Inferior parietal cortex (tissue), 1 donor: ENCODE data around the gene RPS21.
"Not testable (repeated sequence)": the region's sequence is repeated elsewhere in the genome, so short reads cannot be mapped to it uniquely, and the experiment has no call there.

Source experiments
- DNase-seq: peaks from one replicate; pipeline ENCODE4 v3.0.0-alpha.2; 2016; ENCODE audit errors: extremely low spot score

The RPS21 gene

DNA sequence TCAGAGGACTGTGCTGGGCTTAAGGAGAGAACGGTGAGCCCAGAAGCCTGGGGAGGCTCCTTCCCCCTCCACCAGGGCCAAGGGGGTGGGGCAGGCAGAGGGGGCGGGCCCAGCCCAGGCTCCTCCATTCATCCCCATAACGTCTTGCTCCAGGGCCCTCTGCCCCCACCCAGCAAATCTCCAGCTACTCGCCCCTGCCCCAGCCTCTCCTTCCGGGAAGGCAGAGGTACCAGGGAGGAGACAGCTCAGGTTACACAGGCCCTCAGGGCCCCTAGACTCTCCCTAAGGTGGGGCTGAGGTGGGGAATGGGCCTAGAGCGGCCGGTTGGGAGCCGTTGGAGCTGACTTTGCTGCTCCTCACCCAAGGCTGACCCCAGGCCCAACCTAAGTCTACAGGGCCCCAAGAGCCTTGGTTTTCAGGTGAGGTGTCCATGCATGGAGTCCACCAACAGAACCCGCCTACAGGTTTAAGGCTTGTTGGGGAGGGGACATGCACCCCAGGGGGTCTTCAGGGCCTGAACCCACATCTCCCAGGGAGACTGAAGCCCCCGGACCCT is 21.0 kb upstream of the RPS21 start:
- no peak for DNase-seq

- no peak for DNase-seq
Measured at GRCh38 chr20:62366370-62367135, 20.4 kb upstream of the RPS21 start.

DNA sequence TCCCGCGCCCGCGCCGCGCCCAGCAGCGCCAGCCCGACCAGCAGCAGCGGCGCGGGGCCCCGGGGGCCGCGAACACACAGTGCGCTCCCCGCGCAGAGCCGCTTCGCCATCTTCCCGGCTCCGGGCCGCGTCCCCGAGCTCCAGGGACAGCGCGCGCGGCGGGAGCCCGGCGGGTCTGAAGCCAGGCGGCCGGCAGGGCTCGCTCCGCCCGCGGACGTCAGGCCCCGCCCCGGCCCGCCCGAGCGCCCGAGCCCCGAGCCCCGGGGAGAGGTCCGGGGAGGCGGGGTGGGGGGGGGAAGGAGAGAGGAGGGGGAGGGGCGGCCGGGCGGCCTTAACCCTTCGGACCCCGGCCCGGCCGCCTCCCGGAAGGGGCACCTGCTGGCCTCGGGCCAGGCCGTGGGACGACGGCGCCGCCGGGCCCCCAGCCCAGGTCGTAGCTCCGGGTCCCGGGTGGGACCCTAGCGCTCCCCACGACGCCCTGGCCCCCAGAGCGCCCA is 19.7 kb upstream of the RPS21 start, which contains the start of gene LAMA5:
Gene LAMA5, minus strand, starts transcription at position 177 of the 497 bp plus-strand sequence. Its CDS starts 67 bp downstream, at position 110.
- no peak for DNase-seq

GRCh38 chr20:62367633-62368391 is 19.1 kb upstream of the RPS21 start:
- DNase-seq, result no peak

GRCh38 chr20:62368392-62368975 is 18.4 kb upstream of the RPS21 start:
- DNase-seq, result no peak

DNA sequence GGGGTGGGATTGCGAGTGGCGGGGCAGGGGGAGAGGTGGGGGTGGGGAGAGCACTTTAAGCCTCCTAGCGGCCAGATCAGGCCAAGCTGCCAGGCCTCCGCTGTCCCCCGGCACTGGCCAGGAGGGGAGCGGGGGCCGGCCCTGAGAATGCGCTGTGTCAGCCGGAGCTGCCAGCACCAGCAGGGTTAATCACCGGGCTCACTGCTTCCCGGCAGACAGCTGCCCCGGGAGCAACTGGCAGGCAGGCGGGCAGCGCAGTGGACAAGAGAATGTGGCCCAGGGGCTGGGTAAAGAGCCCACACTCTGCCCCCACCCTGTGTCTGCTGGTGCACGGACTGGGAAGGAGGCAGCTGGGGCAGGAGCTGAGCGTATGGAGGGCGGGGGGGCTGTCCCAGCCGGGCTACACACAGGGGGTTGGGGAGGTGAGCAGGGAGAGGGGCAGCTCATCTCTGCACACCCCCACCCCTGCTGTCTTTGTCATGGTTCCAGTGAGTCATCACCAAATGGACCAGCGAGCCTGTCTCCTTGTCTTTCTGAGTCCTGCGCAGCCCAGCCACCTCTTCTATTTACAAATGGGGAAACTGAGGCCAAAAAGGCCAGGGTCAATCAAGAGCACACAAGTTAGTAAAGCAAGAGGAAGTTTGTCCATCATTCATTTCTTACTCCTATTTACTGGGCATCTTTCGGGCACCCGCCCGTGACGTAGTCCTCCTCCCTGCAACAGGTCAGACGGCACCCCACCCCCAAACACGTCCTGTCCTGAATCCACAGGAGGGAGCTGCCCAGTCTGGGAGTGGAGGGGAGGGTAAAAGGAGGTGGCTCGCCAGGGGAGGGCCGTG is 17.7 kb upstream of the RPS21 start:
- DNase-seq, result no peak

DNA sequence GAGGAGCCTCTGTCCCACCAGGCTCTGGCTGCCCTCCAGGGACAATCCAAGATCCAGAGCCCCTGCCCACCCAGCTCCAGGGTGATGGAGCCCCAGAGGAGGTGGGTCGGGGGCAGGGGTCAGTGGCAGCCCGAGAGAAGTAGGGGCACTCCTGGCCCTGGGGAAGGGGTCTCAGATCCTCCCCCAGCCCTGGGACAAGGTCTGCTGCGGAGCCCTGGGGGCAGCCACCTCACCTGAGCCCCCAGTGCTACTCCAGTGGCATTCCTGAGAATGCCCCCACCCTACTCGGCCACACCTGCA is 17.1 kb upstream of the RPS21 start:
- DNase-seq, result no peak

DNA sequence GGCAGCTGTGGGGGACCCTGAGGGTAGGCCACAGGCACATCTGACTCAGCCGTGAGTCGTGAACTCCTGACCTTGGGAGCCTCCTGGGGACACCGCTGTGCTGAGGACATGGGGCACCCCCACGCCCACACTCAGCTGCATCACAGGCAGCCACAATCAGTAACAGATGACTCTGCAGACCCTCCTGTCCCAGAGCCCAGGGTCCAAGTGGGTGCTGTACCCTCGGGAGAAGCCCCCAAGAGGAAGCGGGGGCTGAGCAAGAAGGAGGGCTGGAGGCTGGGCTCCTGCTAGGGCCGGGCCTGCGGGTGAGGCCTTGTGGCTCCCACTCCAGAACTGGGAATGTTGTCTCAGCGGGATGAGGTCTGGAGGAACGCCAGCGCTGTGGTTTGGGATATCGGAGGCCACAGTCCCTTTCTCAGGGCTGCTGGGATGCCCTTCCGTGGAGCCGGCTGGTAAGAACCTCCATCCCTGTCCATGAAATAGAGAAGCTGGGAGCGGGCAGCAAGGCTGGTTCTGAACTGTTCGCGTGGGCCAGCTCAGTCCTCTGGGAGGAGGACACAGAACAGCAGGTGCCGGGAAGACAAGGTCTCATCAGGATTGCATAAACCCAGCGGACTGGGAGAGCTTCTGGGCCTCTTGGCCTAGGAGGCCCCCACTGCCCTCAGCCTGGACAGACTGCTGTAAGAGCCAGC is 16.6 kb upstream of the RPS21 start:
- DNase-seq, result no peak

DNA sequence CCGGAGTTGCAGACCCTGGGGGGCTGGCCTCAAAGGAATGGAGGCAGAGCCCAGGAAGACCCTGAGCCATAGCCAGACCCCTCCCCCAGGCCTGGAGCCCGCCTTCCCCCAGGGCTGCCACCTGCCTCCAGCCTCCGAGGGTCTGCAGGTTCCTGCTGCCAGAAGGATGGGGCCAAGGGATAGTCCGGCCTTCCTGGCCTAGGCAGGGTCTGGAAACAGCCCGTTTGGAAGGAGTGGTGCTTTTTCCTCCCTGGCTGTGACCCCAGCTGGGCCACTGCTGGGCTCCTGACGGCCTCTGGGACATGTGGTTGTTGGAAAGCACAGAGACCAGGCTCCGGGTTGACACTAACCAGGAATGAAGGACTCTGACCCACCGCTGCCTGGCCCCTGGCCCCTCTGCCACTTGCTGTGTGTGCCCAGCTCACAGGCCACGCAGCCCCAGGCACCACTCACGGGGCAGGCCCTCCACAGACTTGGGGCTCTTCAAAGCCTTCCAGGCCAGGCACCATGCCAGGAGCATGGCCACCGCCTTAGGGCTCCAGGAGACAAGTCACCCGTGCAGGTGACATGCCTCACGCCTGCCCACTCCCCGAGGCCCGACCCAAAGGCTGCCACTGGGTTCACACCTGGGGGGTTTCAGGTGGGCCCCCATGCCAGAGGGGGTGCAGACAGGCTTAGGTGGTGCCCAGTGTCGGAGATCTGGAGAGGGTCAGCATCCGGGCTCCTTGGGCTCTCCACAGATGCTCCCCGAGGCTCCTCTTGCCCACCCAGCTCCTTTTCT is 15.9 kb upstream of the RPS21 start:
- no peak for DNase-seq

DNA sequence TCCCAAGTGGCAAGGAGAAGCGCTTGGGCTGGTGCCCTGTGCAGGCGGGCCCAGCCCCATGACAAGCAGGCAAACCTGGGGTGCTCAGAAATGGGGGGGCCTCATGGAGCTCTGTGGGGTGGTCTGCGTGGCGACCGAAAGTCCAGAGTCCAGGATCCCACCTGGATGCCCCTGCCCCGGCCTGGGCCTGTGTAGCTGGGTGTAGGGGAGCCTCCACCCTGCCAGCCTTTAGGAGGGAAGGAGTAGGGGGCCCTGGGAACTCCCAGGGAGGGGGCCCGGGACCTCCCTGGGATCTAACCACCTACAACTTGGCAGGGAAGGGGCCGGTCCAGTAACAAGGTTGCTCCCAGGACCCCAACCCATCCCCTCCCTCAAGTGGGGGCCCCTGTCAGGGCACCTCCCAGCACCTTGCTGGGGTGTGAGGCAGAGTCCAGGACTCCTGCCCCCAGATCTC is 15.3 kb upstream of the RPS21 start:
- DNase-seq, result no peak

DNA sequence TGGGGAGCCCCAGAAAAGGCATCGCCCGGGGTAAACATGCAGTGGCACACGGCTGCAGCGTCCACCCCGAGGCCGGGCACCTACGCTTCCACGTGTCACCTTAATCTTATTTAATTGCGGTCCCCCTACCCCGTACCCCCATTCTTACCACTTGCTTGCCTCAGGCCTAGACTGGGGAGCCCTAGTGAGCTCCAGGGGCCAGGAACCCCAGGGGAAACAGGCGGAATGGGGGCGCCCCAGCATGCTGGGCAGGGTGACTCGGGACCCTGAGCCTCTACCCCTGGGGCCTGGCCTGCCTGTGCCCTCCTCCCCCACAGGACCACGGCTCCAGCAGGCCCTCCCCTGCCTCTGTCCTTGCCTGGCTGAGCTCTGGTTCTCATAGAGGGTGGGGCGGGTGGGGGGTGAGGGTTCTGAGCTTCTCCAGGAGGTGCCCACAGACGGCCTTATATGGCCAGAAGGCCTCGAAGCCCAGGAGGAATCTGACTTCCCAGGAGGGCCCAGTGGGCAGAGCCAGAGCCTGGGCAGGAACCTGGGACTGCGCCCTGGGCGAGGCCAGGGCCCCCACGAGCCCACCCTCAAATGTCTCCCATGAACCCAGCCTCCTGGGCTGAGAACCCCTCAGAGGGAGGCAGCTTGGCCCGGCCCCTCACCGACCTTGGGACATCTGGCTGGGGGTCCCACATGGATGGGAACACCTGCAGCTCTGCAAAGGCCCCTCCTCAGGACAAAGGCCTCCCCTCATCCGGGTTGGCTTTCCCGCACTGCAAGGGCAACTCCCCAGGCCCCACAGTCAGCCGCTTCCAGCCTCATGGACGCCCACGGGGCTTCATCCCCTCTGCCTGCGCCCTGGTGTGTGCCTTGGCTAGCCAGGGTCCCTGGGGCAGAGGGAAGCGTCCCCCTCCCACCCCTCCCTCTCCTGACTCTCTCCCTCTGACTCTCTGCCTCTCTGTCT is 14.6 kb upstream of the RPS21 start:
- DNase-seq, result no peak

DNA sequence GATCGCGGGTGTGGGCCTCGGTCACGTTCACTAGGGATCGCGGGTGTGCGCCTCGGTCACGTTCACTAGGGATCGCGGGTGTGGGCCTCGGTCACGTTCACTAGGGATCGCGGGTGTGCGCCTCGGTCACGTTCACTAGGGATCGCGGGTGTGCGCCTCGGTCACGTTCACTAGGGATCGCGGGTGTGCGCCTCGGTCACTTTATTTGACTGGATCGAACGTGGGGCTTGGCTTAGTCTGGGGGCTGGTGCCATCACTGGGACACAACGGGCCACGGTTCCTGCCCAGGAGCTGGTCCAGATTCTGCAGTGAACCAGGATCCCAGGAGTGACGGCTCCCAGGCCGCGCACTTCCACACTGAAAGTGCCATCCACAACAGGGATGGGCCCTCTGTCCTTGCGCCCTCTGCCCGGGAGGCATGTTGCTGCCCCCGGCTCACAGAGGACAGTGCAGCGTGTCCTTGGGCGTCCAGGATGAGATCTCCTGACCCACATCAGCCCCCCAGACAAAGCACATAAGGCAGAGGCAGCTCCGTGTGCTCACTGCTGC is 13.2 kb upstream of the RPS21 start:
- DNase-seq, result not testable (repeated sequence)

DNA sequence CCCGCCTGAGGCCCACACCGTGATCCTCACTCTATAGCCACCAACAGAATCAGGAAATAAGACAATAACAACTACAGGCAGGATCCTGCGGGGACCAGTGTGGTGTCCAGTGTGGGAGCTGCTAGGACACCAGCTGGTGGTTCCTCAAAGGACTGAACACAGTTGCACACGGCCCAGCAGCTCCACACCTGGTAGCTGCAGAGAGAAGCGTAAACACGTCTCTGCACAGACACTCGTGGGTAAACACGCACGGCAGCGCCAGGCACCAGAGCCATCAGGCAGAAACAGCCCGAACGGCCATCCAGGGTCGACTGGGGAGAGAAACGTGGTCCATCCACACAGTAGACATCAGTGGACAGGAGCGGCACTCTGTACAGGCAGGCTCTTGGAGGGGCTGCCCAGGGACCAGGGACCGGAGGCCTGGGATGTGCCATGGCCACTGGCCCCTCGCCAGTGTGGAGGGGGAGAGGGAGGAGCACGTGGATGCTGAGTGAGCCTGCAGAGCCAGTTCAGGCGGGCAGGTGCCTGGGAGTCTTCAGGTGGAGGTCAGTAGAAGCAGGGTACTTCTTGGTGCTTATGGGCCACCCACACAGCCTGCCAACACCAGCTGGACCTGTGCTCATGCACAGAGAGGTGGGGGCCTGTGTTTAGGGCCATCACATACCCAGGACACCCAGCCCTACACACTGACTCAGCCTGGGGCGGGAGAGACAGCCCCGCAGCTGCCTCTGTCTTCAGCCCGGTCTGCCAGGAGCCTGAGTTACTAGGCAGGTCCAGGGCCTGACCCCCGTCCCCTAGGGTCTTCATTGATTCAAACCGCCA is 12.4 kb upstream of the RPS21 start:
- no peak for DNase-seq

GRCh38 chr20:62376112-62377063 is 10.5 kb upstream of the RPS21 start:
- DNase-seq, result no peak

DNA sequence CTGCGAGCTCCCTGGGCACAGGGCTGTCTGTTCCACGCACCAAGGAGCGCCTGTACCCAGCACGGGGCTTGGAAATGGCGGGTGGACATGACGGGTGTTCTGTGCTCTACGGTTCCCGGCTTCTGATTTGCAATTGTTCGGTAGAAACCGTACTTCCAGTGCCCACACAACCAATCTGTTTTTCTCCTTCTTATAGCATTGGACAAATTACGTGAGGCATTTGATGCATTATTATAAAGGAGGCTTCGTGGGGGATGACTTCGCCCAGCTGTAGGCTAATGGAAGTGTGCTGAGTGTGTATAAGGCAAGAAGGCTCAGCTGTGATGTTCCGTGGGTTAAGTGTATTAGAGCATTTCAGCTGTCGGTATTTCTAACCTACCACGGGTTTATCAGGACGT is 9.8 kb upstream of the RPS21 start:
- DNase-seq, result no peak

DNA sequence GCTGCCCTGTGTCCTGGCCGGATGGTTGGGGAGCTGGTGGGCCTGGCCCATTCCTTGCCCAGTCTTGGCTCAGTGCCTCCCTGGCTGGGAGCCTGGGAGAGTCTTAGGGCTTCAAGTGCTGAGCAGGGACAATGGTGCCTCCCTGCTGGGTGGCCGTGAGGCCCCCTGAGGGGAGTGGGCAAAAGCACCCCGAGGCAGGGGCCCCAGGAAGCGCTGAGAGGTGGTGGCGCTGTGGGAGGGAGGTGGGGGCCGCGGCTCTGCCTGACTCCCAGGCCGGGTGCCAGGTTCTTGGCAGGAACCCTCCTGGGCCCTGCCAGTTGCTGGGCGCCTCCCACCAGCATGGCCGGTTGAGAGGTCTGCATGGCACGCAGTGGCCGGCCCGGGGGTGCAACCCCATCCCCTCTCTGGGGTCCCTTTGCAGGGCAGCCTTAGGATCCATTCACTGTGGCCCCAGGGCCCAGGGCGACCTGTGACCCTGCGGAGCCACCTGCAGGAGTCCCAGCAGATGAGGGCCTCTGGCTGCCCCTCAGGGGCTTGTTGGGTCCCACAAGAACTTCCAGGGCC is 9.2 kb upstream of the RPS21 start:
- no peak for DNase-seq
